ENCODE results near the gene NQO2. TPM values are rescaled to one million over a fixed set of nuclear protein-coding genes. Genes with fewer than 3 reads are reported as not detected.

The NQO2 gene
- total RNA-seq, 1 donor from 2014 or later = 21.5 TPM

GRCh38 chr6:2964793-2965505, 34.7 kb upstream of the NQO2 start:
- no peak for DNase-seq (ENCODE audit: low read depth, low spot score)
- Mint-ChIP-seq H3K4me1 (peaks cover under 1% of the 10 kb centered on the region), H3K36me3 (ENCODE audit: low read depth) (no peaks in the 10 kb centered on the region), H3K4me3 (no peak overlapping the region), H3K27ac (ENCODE audit: unreplicated experiment) (no peak overlapping the region), H3K9me3 (no peaks in the 10 kb centered on the region), H3K27me3 (ENCODE audit: low read depth) (peaks cover 16% of the 10 kb centered on the region)
- no peak for TF ChIP-seq CTCF (conservative IDR thresholded peaks at IDR 0.05)

- Mint-ChIP-seq H3K27me3 (ENCODE audit: low read depth) (peaks cover 19% of the 10 kb centered on the region), H3K36me3 (ENCODE audit: low read depth) (no peaks in the 10 kb centered on the region), H3K4me3 (no peak overlapping the region), H3K27ac (ENCODE audit: unreplicated experiment) (no peak overlapping the region), H3K9me3 (no peaks in the 10 kb centered on the region), H3K4me1 (peaks cover 9% of the 10 kb centered on the region)
- DNase-seq (ENCODE audit: low read depth, low spot score) = no peak
- TF ChIP-seq CTCF (conservative IDR thresholded peaks at IDR 0.05) = no peak
These were observed 33.3 kb upstream of the NQO2 start for GRCh38 chr6:2966347-2966746.

GRCh38 chr6:2967936-2968335, 31.8 kb upstream of the NQO2 start:
- Mint-ChIP-seq H3K27me3 (ENCODE audit: low read depth) (peaks cover 29% of the 10 kb centered on the region), H3K27ac (ENCODE audit: unreplicated experiment) (no peak overlapping the region), H3K36me3 (ENCODE audit: low read depth) (no peaks in the 10 kb centered on the region), H3K4me1 (peaks cover 17% of the 10 kb centered on the region), H3K4me3 (no peak overlapping the region), H3K9me3 (no peaks in the 10 kb centered on the region)
- no peak for TF ChIP-seq CTCF (conservative IDR thresholded peaks at IDR 0.05)
- no peak for DNase-seq (ENCODE audit: low read depth, low spot score)

GRCh38 chr6:2968600-2969135, 31.0 kb upstream of the NQO2 start:
- no peak for TF ChIP-seq CTCF (conservative IDR thresholded peaks at IDR 0.05)
- peaks cover 33% of the 10 kb centered on the region for H3K27me3 Mint-ChIP-seq (ENCODE audit: low read depth)
- no peaks in the 10 kb centered on the region for H3K9me3 Mint-ChIP-seq
- DNase-seq (ENCODE audit: low read depth, low spot score) = no peak
- H3K27ac Mint-ChIP-seq (ENCODE audit: unreplicated experiment) = no peak overlapping the region
- H3K4me3 Mint-ChIP-seq = peak overlapping the region; percentile 31
- H3K4me1 Mint-ChIP-seq = peaks cover 17% of the 10 kb centered on the region
- H3K36me3 Mint-ChIP-seq (ENCODE audit: low read depth) = no peaks in the 10 kb centered on the region

- DNase-seq (ENCODE audit: low read depth, low spot score) = no peak
- no peaks in the 10 kb centered on the region for H3K9me3 Mint-ChIP-seq
These were observed 30.1 kb upstream of the NQO2 start for GRCh38 chr6:2969549-2969948.

More at GRCh38 chr6:2969549-2969948, 30.1 kb upstream of the NQO2 start:
- Mint-ChIP-seq H3K4me1 (peaks cover 17% of the 10 kb centered on the region), H3K27ac (ENCODE audit: unreplicated experiment) (no peak overlapping the region), H3K36me3 (ENCODE audit: low read depth) (no peaks in the 10 kb centered on the region), H3K27me3 (ENCODE audit: low read depth) (peaks cover 40% of the 10 kb centered on the region), H3K4me3 (peak overlapping the region; percentile 70)
- TF ChIP-seq CTCF (conservative IDR thresholded peaks at IDR 0.05) = no peak

Measured in neural crest cell (in vitro differentiated cells).